Chondrocyte (in vitro differentiated cells): ENCODE measurements around the gene KANK2. TPM values are rescaled to one million over a fixed set of nuclear protein-coding genes. Genes with fewer than 3 reads are reported as not detected.

Experiments used
- DNase-seq: peaks from one replicate; pipeline ENCODE4 v3.0.0; 2021; ENCODE audit warnings: mixed read lengths, low spot score
- H3K27ac Mint-ChIP-seq: one replicate; pipeline ENCODE4 v1.8.0; 2021; ENCODE audit warnings: mild to moderate bottlenecking, moderate library complexity, mixed read lengths; ENCODE audit not compliant: unreplicated experiment
- H3K27me3 Mint-ChIP-seq: 2 replicates; pipeline ENCODE4 v1.8.0; 2021; ENCODE audit warnings: low read depth, mixed read lengths
- H3K36me3 Mint-ChIP-seq: 2 replicates; pipeline ENCODE4 v1.8.0; 2021; ENCODE audit warnings: low read depth, mixed read lengths
- H3K4me1 Mint-ChIP-seq: 2 replicates; pipeline ENCODE4 v1.8.0; 2021; ENCODE audit warnings: low read depth, mild to moderate bottlenecking, mixed read lengths
- H3K4me3 Mint-ChIP-seq: one replicate; pipeline ENCODE4 v1.8.0; 2021; ENCODE audit warnings: mild to moderate bottlenecking, moderate library complexity, mixed read lengths; ENCODE audit not compliant: unreplicated experiment
- H3K9me3 Mint-ChIP-seq: 2 replicates; pipeline ENCODE4 v1.8.0; 2021; ENCODE audit warnings: low read depth, mixed read lengths
- total RNA-seq: library from RNA; stranded (reverse); gene quantifications from 3 replicates; pipeline ENCODE4 v1.2.1, GENCODE V29; 2021
- TF ChIP-seq, protein P1 (sequence below): fragments of 200-600 bp; sonication (generic); IDR thresholded peaks from 2 replicates; pipeline ENCODE4 v1.5.0; 2021; ENCODE audit warnings: antibody characterized with exemption, mild to moderate bottlenecking, moderate library complexity

Gene KANK2
- total RNA-seq, 1 donor from 2014 or later: 243 TPM

DNA sequence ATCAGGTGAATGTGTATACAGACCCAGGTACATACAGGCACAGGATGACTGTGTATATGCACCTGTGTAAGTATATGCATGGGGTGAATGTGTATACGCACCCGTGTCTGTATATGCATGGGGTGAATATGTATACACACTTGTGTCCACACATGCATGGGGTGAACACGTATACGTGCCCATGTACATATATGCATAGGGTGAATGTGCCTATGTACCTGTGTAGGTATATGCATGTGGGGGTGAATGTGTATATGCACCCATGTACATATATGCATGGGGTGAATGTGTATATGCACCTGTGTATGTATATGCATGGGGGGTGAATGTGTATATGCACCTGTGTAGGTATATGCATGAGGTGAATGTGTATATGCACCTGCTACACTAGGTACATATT lies 35.2 kb upstream of the KANK2 start:
- H3K27me3 Mint-ChIP-seq: no peaks in the 10 kb centered on the region
- H3K27ac Mint-ChIP-seq: no peak overlapping the region
- H3K9me3 Mint-ChIP-seq: no peaks in the 10 kb centered on the region
- no peak for DNase-seq
- H3K36me3 Mint-ChIP-seq: peaks cover 19% of the 10 kb centered on the region
- TF ChIP-seq, protein P1, sequence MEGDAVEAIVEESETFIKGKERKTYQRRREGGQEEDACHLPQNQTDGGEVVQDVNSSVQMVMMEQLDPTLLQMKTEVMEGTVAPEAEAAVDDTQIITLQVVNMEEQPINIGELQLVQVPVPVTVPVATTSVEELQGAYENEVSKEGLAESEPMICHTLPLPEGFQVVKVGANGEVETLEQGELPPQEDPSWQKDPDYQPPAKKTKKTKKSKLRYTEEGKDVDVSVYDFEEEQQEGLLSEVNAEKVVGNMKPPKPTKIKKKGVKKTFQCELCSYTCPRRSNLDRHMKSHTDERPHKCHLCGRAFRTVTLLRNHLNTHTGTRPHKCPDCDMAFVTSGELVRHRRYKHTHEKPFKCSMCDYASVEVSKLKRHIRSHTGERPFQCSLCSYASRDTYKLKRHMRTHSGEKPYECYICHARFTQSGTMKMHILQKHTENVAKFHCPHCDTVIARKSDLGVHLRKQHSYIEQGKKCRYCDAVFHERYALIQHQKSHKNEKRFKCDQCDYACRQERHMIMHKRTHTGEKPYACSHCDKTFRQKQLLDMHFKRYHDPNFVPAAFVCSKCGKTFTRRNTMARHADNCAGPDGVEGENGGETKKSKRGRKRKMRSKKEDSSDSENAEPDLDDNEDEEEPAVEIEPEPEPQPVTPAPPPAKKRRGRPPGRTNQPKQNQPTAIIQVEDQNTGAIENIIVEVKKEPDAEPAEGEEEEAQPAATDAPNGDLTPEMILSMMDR: no peak
- no peaks in the 10 kb centered on the region for H3K4me1 Mint-ChIP-seq
- H3K4me3 Mint-ChIP-seq: no peak overlapping the region

DNA sequence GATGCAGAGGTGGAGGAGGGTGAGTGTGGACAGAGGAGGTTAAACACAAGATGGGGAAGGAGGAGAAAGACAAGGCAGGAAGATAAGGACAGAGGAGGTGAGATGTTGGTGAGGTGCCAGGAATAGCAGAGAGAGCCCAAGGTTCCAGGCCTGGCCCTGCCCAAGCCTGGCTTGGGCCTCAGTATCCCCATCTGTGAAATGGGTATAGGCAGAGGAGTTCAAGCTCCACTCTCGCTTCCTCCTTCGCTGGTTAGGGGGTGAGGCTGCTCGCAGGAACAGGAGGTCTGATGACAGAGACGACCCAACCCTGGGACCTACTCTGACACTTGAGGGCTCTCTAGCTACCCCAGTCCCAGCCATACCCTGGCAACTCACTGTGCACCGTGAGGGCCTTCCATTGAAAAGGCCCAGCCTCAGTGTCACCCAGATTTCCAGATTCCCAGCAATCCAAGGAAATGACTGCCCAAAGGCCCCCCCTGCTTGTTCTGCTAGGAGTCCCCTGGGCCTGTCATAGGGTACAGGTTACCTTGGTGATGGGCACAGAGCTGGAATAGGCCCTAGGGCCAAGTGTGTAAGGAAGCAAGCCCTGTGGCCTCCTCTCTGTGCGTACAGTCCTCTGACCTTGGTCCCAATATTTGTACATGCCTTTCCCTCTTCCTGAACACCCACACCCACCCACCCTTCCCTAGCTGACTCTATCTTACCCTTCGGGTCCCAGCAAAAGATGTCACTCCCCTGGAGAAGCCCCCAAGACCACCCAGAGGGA lies 33.5 kb upstream of the KANK2 start:
- TF ChIP-seq, protein P1: no peak
- no peaks in the 10 kb centered on the region for H3K27me3 Mint-ChIP-seq
- H3K9me3 Mint-ChIP-seq: no peaks in the 10 kb centered on the region
- H3K36me3 Mint-ChIP-seq: peaks cover 20% of the 10 kb centered on the region
- H3K27ac Mint-ChIP-seq: no peak overlapping the region
- H3K4me3 Mint-ChIP-seq: no peak overlapping the region
- H3K4me1 Mint-ChIP-seq: no peaks in the 10 kb centered on the region
- no peak for DNase-seq

DNA sequence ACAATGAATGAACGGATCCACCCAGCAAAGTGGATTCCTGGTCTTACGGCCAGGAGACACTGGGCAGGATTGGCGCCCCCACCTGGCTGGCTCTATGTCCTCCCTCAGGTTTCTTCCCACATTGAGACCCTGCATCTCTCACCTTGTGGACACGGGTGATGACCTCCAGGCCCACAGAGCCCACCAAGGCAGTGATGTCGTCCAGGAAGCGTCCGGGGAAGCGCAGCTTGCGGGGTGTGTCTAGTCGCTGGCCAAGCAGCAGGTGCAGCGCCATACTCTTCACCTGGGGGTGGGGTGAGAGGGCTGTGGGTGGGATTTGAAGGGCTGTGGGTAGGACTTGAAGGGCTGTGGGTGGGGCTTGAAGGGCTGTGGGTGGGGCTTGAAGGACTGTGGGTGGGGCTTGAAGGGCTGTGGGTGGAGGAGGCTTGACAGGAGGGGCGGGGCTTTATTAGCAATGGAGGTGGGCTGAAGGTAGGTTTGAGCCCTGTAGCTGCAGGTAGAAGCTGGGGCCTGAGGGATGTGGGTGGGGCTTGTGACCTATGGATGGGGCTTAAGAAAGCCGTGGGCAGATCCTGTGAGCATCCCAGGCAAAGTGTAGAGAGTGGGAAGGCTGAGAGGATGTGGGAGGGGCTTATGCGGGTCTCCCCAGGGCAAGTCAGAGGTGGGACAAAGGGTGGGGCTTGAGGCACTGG lies 30.0 kb upstream of the KANK2 start:
- Mint-ChIP-seq H3K4me3 (no peak overlapping the region), H3K27me3 (no peaks in the 10 kb centered on the region), H3K36me3 (peaks cover 18% of the 10 kb centered on the region), H3K9me3 (peaks cover 1% of the 10 kb centered on the region), H3K27ac (no peak overlapping the region), H3K4me1 (no peaks in the 10 kb centered on the region)
- TF ChIP-seq, protein P1: peak; percentile 40
- no peak for DNase-seq

DNA sequence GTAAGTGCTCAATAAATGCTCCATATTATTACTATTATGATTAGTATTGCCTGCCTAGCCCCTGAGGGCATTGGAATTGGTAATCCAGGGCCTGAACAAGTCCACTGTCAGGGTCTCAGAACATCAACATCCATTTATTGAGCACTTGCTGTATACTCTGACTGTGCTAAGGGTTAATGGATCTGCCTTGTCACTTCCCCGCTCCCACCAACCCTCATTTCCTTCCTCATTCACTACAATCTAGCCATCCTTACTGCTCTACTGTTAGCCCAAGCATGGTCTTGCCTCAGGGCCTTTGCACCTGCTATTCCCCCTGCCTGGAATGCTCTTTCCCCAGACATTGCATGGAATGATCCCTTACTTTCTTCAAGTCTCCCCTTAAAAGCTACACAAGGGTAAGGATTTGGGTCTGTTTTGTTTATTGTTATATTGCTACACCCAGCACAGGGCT lies 29.4 kb upstream of the KANK2 start:
- no peak for DNase-seq
- Mint-ChIP-seq H3K9me3 (peaks cover 6% of the 10 kb centered on the region), H3K4me3 (no peak overlapping the region), H3K27ac (no peak overlapping the region), H3K36me3 (peaks cover 22% of the 10 kb centered on the region), H3K4me1 (no peaks in the 10 kb centered on the region), H3K27me3 (no peaks in the 10 kb centered on the region)
- TF ChIP-seq, protein P1: no peak

DNA sequence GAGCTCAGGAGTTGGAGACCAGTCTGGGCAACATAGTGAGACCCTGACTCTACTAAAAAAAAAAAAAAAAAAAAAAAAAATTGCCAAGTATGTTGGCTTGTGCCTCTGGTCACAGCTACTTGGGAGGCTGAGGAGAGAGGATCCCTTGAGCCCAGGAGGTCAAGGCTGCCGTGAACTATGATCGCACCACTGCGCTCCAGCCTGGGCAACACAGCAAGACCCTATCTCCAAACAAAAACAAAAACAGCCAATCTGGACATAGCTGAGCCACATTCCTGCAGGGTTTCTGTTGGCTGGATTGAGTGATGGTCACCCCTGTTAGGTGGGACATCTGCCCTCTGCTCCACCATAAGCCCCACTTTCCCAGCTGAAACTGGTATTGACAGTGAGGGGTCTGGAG lies 28.5 kb upstream of the KANK2 start:
- no peak for DNase-seq
- no peaks in the 10 kb centered on the region for H3K4me1 Mint-ChIP-seq
- no peak overlapping the region for H3K4me3 Mint-ChIP-seq
- TF ChIP-seq, protein P1: no peak
- H3K36me3 Mint-ChIP-seq: peaks cover 31% of the 10 kb centered on the region
- peaks cover 15% of the 10 kb centered on the region for H3K9me3 Mint-ChIP-seq
- H3K27ac Mint-ChIP-seq: no peak overlapping the region
- no peaks in the 10 kb centered on the region for H3K27me3 Mint-ChIP-seq
